ENCODE data around the gene PRR5L.

- TF ChIP-seq RXRA (IDR thresholded peaks at IDR 0.05; ENCODE audit: borderline replicate concordance, low read depth) (no peak), CTCF (IDR thresholded peaks at IDR 0.05) (no peak), TAF1 (IDR thresholded peaks at IDR 0.05; ENCODE audit: borderline replicate concordance, low read depth, low read length) (no peak)
Measured at GRCh38 chr11:36447514-36447913, 151.4 kb downstream of the PRR5L start.

Measured in SK-N-SH (cell line).